Measurements from ENCODE around the gene PACSIN2. TPM values are rescaled to one million over a fixed set of nuclear protein-coding genes. Genes with fewer than 3 reads are reported as not detected.

PACSIN2 gene
- total RNA-seq, 1 donor from 2014 or later: 93.7 TPM

GRCh38 chr22:43006016-43006505 is 8.9 kb downstream of the PACSIN2 start:
- DNase-seq (ENCODE audit: low spot score): no peak
- Mint-ChIP-seq H3K9me3 (ENCODE audit: unreplicated experiment) (no peaks in the 10 kb centered on the region), H3K36me3 (ENCODE audit: low read depth, unreplicated experiment) (peaks cover 5% of the 10 kb centered on the region), H3K27ac (ENCODE audit: unreplicated experiment) (no peak overlapping the region), H3K27me3 (ENCODE audit: unreplicated experiment) (peaks cover 3% of the 10 kb centered on the region), H3K4me3 (ENCODE audit: unreplicated experiment) (no peak overlapping the region), H3K4me1 (ENCODE audit: unreplicated experiment) (peaks cover 36% of the 10 kb centered on the region)
- no peak for TF ChIP-seq CTCF (IDR thresholded peaks at IDR 0.05; ENCODE audit: unreplicated experiment)

DNA sequence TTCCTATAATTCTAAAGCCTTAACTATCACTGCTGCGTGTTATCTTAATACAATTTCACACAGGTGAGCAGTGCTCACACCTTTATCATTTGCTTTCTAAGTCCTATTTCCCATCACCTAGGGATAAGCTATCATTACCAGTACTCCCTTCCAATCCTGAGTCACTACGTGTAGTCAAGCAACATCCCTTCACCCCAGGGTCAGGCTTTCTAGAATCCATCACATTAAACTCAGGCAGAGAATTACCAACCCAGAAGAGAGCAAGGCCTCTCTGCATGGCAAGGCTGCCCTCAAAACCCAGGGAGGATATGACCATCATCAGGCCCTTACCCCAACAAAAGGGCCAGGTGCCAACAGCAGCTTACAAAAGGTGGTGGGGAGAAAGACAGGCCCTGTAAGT is 9.8 kb downstream of the PACSIN2 start:
- peaks cover 39% of the 10 kb centered on the region for H3K4me1 Mint-ChIP-seq (ENCODE audit: unreplicated experiment)

DNA sequence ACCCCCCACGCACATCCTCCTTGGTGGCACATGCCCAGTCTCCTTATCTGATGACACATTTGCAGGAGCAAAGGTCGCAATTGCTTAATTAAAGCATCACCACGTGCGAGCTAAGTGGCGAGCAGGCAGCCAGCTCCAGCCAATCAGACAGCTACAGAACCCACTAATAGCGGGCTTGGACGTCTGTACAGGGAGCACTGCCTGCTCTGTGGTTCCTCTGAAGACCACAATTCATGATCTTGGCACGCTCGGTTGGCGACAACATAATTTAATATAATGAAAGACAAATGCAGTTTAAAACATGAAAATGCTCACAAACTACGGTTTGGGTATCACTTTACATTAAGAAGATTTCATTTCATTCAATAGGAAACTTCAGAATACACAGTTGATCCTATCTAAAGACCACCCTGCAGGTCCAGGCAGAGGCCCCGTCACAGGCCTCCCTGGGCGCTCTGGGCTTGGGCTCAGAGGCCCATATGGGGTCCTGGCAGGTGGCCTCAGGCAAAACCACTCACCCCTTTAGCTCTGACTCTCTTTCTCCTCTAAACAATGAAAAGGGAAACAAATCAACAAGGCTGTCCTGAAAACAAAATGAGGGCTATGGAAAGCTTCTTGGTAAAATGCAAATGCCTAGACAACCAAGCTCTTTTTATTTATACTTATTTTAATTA is 10.4 kb downstream of the PACSIN2 start:
- H3K4me3 Mint-ChIP-seq (ENCODE audit: unreplicated experiment): no peak overlapping the region
- DNase-seq (ENCODE audit: low spot score): no peak
- no peak for TF ChIP-seq CTCF (IDR thresholded peaks at IDR 0.05; ENCODE audit: unreplicated experiment)
- H3K27ac Mint-ChIP-seq (ENCODE audit: unreplicated experiment): no peak overlapping the region
- H3K27me3 Mint-ChIP-seq (ENCODE audit: unreplicated experiment): peaks cover 4% of the 10 kb centered on the region
- H3K36me3 Mint-ChIP-seq (ENCODE audit: low read depth, unreplicated experiment): peaks cover 5% of the 10 kb centered on the region
- H3K9me3 Mint-ChIP-seq (ENCODE audit: unreplicated experiment): no peaks in the 10 kb centered on the region
- H3K4me1 Mint-ChIP-seq (ENCODE audit: unreplicated experiment): peaks cover 39% of the 10 kb centered on the region

More for the DNA sequence above, 9.8 kb downstream of the PACSIN2 start:
- no peak for DNase-seq (ENCODE audit: low spot score)
- H3K27ac Mint-ChIP-seq (ENCODE audit: unreplicated experiment): no peak overlapping the region
- H3K9me3 Mint-ChIP-seq (ENCODE audit: unreplicated experiment): no peaks in the 10 kb centered on the region
- H3K36me3 Mint-ChIP-seq (ENCODE audit: low read depth, unreplicated experiment): peaks cover 5% of the 10 kb centered on the region
- TF ChIP-seq CTCF (IDR thresholded peaks at IDR 0.05; ENCODE audit: unreplicated experiment): no peak
- peaks cover 4% of the 10 kb centered on the region for H3K27me3 Mint-ChIP-seq (ENCODE audit: unreplicated experiment)
- no peak overlapping the region for H3K4me3 Mint-ChIP-seq (ENCODE audit: unreplicated experiment)

- Mint-ChIP-seq H3K27me3 (ENCODE audit: unreplicated experiment) (peaks cover 4% of the 10 kb centered on the region), H3K36me3 (ENCODE audit: low read depth, unreplicated experiment) (peaks cover 13% of the 10 kb centered on the region), H3K4me1 (ENCODE audit: unreplicated experiment) (peaks cover 55% of the 10 kb centered on the region), H3K4me3 (ENCODE audit: unreplicated experiment) (no peak overlapping the region), H3K9me3 (ENCODE audit: unreplicated experiment) (no peaks in the 10 kb centered on the region), H3K27ac (ENCODE audit: unreplicated experiment) (no peak overlapping the region)
- no peak for TF ChIP-seq CTCF (IDR thresholded peaks at IDR 0.05; ENCODE audit: unreplicated experiment)
- DNase-seq (ENCODE audit: low spot score): no peak
Observed at GRCh38 chr22:43002202-43002586, 12.8 kb downstream of the PACSIN2 start.

Measured in endothelial cell (in vitro differentiated cells).